GM21528 (cell line): ENCODE data around the gene RXRB.
"Not testable (repeated sequence)": the region's sequence is repeated elsewhere in the genome, so short reads cannot be mapped to it uniquely, and the experiment has no call there.

Experiments
- ATAC-seq: cut with Tn5 transposase; IDR thresholded peaks from one replicate; pipeline ENCODE4 v1.9.1; 2021; ENCODE audit warnings: mild to moderate bottlenecking, moderate library complexity; ENCODE audit not compliant: unreplicated experiment, low FRiP score

The RXRB gene

GRCh38 chr6:33200219-33201146 is at the start of gene RXRB, which contains the start of gene SLC39A7:
TSS of gene RXRB (minus strand) at chr6:33200665. CDS start at chr6:33200476, 189 bp downstream.
TSS of gene SLC39A7 (plus strand) at chr6:33200867. CDS start at chr6:33201246, 379 bp downstream.
- ATAC-seq, result peak; percentile 53

GRCh38 chr6:33249732-33250630 is 49.5 kb upstream of the RXRB start:
- ATAC-seq, result peak; percentile 4

GRCh38 chr6:33248932-33249731 is 48.7 kb upstream of the RXRB start:
- peak; percentile 92 for ATAC-seq

GRCh38 chr6:33248643-33248931 is 48.1 kb upstream of the RXRB start:
- ATAC-seq, result peak; percentile 5

- ATAC-seq, result peak; percentile 37
Measured at GRCh38 chr6:33247977-33248642, 47.6 kb upstream of the RXRB start.

GRCh38 chr6:33243476-33243875 is 43.0 kb upstream of the RXRB start:
- no peak for ATAC-seq

GRCh38 chr6:33241968-33242367 is 41.5 kb upstream of the RXRB start:
- ATAC-seq, result no peak

GRCh38 chr6:33237741-33238140 is 37.3 kb upstream of the RXRB start:
- no peak for ATAC-seq

- no peak for ATAC-seq
Measured at GRCh38 chr6:33236852-33237251, 36.4 kb upstream of the RXRB start.

- no peak for ATAC-seq
Measured at GRCh38 chr6:33236328-33236727, 35.9 kb upstream of the RXRB start.

GRCh38 chr6:33235221-33235634 is 34.8 kb upstream of the RXRB start:
- ATAC-seq, result no peak

- not testable (repeated sequence) for ATAC-seq
Measured at GRCh38 chr6:33226503-33227120, 26.1 kb upstream of the RXRB start.

- ATAC-seq, result no peak
Measured at GRCh38 chr6:33217681-33218080, 17.2 kb upstream of the RXRB start.

GRCh38 chr6:33217246-33217645 is 16.8 kb upstream of the RXRB start:
- no peak for ATAC-seq

- no peak for ATAC-seq
Measured at GRCh38 chr6:33216117-33216649, 15.7 kb upstream of the RXRB start.

GRCh38 chr6:33215271-33216116 is 15.0 kb upstream of the RXRB start:
- ATAC-seq, result no peak

- no peak for ATAC-seq
Measured at GRCh38 chr6:33213989-33214335, 13.5 kb upstream of the RXRB start.

GRCh38 chr6:33213166-33213988 is 12.9 kb upstream of the RXRB start:
- ATAC-seq, result no peak
